A673 (cell line): ENCODE data around the gene TNIP1.

Experiments
- EZH2 ChIP-seq: fragments of 200-600 bp; sonication (generic); IDR thresholded peaks from 2 replicates; pipeline ENCODE4 v1.6.1; 2017; ENCODE audit warnings: borderline replicate concordance, low read depth, mild to moderate bottlenecking, mixed read lengths, antibody characterized with exemption, low read length; ENCODE audit not compliant: poor library complexity, severe bottlenecking
- TF ChIP-seq, protein P1 (sequence below): fragments of 300-800, 200-600 bp; sonication (generic); conservative IDR thresholded peaks from 2 replicates; pipeline ENCODE4 v1.5.1; 2017; ENCODE audit warnings: low read depth, mild to moderate bottlenecking, antibody characterized with exemption, low read length, moderate library complexity, mixed read lengths

DNA sequence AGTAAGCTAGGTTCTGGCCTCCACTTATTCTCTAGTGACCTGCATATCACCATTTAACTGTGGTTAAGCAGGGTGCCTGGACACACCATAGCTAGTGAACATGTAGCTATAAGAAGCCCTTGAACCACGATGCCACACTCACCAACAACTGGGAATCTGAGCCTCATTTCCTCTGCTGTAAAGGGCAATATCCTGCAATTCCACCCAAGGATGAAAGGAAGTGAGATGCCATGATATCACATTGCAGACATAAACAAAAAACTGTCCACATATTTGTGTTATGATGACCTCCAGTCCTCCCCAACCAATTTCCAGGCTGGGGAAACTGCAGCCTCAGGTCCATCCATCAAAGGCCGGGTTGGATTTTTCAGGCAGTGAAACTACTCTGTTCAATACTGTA lies 10.4 kb downstream of the TNIP1 start:
- TF ChIP-seq, protein P1, sequence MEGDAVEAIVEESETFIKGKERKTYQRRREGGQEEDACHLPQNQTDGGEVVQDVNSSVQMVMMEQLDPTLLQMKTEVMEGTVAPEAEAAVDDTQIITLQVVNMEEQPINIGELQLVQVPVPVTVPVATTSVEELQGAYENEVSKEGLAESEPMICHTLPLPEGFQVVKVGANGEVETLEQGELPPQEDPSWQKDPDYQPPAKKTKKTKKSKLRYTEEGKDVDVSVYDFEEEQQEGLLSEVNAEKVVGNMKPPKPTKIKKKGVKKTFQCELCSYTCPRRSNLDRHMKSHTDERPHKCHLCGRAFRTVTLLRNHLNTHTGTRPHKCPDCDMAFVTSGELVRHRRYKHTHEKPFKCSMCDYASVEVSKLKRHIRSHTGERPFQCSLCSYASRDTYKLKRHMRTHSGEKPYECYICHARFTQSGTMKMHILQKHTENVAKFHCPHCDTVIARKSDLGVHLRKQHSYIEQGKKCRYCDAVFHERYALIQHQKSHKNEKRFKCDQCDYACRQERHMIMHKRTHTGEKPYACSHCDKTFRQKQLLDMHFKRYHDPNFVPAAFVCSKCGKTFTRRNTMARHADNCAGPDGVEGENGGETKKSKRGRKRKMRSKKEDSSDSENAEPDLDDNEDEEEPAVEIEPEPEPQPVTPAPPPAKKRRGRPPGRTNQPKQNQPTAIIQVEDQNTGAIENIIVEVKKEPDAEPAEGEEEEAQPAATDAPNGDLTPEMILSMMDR, result no peak
- no peak for TF ChIP-seq EZH2
